Measurements from ENCODE around the gene RNASE12.
"Not testable (repeated sequence)": the region's sequence is repeated elsewhere in the genome, so short reads cannot be mapped to it uniquely, and the experiment has no call there.

Gene RNASE12

GRCh38 chr14:20580242-20580641 is 10.9 kb downstream of the RNASE12 start:
- DNase-seq (ENCODE audit: low spot score) = no peak

DNA sequence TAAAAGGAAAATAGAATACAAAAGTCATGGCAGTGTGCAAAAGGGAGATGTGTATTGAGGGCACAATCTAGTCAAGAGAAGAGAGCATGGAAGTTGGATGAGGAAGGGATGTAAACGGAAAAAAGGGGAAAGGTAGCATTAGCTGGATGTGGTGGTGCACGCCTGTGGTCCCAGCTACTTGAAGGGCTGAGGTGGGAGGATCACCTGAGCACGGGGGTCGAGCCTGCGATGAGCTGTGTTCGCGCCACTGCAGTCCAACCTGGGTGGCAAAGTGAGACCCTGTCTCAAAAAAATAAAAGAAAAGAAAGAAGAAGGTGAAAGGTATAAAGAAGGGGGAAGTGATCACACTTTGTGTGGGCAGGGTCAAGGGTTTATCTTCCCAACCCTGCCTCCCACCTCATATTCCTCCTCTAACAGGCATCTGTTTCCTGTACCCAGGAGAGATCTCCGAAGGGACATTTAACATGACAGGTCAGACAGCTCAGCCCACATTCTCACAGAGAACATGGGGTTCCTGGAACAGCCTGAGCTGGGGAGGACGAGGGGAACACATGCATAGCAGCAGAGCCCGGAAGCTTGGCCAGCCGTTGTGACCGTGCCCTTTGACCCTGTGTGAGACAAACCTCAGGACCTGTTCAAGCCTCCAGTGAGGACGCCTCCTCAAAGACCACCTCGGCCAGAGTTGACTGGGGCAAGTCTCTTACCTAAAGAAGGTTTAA is 12.2 kb downstream of the RNASE12 start:
- DNase-seq (ENCODE audit: low spot score) = no peak

DNA sequence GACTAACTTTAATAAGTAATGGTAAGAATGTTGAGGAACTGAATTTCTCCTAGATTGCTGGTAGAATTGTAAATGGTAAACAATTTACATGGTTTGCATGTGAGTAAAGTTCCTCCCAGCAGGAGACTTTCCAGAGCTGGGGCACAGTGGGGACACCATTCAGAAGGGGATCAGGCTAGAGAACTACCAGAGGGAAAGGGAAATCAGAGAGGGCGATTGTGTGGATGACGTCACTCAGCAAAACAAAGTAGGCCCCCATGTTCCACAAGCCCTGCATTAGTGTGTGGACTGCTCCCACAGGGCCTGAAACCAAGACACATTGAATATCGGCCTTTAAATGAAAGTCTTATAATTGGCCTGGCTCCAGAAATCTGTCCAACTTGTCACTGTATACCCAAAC is 12.9 kb downstream of the RNASE12 start:
- no peak for DNase-seq (ENCODE audit: low spot score)

DNA sequence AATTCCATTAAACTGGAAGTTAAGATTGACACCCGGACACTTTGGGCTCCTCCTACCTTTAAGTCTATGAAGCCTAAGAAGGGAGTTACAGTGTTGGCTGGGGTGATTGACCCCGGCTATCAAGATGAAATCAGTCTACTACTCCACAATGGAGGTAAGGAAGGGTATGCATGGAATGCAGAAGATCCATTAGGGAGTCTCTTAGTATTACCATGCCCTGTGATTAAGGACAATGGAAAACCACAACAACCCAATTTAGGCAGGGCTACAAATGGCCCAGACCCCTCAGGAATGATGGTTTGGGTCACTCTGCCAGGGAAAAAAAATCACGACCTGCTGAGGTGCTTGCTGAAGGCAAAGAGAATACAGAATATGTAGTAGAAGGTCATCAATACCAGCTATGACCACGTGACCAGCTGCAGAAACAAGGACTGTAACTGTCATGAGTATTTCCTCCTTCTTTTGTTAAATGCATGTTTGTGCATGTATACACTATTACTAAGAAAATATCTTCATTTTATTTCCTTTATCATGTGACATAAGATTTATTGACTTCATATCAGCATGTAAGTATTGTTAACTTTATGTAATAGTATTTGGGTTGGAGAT is 18.7 kb downstream of the RNASE12 start:
- DNase-seq (ENCODE audit: low spot score) = not testable (repeated sequence)

DNA sequence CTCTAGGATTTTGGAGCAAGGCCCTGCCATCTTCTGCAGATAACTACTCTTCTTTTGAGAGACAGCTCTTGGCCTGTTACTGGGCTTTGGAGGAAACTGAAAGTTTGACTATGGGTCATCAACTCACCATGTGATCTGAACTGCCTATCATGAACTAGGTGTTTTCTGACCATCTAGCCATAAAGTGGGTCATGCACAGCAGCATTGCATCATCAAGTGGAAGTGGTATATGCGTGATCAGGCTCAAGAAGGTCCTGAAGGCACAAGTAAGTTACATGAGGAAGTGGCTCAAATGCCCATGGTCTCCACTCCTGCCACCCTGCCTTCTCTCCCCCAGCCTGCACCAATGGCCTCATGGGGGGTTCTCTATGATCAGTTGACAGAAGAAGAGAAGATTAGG is 20.5 kb downstream of the RNASE12 start:
- not testable (repeated sequence) for DNase-seq (ENCODE audit: low spot score)

DNA sequence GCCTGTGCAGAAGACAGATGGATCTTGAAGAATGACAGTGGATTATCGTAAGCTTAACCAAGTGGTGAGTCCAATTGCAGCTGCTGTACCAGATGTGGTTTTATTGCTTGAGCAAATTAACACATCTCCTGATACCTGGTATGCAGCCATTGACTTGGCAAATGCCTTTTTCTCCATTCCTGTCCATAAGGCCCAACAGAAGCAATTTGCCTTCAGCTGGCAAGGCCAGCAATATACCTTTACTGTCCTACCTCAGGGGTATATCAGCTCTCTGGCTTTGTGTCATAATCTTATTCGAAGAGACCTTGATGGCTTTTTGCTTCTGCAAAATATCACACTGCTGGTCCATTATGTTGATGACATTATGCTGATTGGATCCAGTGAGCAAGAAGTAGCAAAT is 21.3 kb downstream of the RNASE12 start:
- DNase-seq (ENCODE audit: low spot score) = not testable (repeated sequence)

DNA sequence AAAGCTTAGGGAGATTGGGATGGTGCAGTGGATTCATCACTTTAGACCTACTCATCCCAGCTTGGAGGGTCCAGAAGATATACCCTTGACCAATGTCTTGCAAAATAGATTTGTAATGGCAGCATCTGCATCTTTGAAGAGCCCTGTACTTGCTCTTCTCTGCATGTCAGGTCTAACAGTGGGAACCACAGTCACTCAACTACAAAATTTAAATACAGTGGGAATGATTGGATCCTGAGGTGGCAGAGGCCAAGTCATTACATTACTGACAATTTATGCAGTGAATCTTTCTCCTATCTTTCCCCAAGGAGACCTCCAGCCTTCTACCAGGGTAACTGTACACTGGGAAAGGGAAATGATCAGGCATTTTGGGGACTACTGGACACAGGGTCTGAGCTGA is 22.1 kb downstream of the RNASE12 start:
- no peak for DNase-seq (ENCODE audit: low spot score)

DNA sequence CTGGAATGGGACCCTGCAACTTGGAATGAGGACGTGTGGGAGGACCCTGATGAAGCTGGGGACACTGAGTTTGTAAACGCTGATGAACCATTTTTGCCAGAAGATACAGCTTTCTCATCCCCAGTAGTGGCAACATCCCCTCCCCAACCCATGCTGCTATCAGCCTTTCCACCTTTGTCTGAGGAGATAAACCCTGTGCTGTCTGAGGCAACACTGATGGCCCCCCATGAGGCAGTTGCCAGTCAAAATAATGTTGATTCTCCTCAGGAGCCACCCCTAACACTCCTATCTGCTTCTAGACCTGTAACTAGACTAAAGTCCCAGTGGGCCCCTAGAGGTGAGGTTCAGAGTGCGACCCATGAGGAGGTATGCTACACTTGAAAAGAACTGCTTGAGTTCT is 22.8 kb downstream of the RNASE12 start:
- no peak for DNase-seq (ENCODE audit: low spot score)

DNA sequence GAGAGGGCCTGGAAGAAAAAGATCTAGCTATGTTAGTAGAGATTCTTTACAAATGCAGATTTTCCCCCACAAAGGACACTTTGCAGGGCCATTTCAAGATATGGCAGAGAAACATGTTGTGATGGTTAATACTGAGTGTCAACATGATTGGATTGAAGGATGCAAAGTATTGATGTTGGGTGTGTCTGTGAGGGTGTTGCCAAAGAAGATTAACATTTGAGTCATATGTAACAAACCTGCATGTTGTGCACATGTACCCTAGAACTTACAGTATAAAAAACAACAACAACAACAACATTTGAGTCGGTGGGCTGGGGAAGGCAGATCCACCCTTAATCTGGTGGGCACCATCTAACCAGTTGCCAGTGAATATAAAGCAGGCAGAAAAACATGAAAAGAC is 24.0 kb downstream of the RNASE12 start:
- not testable (repeated sequence) for DNase-seq (ENCODE audit: low spot score)

- no peak for DNase-seq (ENCODE audit: low spot score)
Observed at GRCh38 chr14:20564501-20564997, 26.6 kb downstream of the RNASE12 start.

GRCh38 chr14:20563971-20564370 is 27.2 kb downstream of the RNASE12 start:
- DNase-seq (ENCODE audit: low spot score) = no peak

DNA sequence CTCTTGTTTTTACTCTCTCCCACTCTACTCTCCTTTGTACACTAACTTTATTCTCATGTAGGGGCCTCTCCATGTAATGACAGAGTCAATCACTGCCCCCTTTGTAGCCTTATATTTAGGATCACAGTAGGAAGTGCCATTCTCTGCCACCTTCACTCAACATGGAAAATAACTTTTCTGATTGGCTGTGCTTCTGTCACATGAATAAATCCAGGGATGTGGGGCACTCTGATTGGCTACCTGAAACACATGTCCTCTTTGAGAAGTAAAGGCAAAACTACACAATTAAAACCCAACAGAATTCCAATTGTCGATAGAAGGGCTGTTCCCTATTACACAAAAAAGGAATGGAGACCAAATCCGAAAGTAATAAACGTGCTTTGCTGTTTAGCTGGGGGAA is 30.2 kb downstream of the RNASE12 start, which contains the start of gene RNASE9:
Gene RNASE9 (minus strand): TSS at position 87 of the 400 bp plus-strand sequence.
- DNase-seq (ENCODE audit: low spot score) = no peak

GRCh38 chr14:20559461-20559904 is 31.7 kb downstream of the RNASE12 start:
- no peak for DNase-seq (ENCODE audit: low spot score)

- no peak for DNase-seq (ENCODE audit: low spot score)
Observed at GRCh38 chr14:20557212-20557542, 34.0 kb downstream of the RNASE12 start.

- DNase-seq (ENCODE audit: low spot score) = no peak
Observed at GRCh38 chr14:20556500-20557211, 34.5 kb downstream of the RNASE12 start.

GRCh38 chr14:20555845-20556244 is 35.3 kb downstream of the RNASE12 start:
- DNase-seq (ENCODE audit: low spot score) = no peak

DNA sequence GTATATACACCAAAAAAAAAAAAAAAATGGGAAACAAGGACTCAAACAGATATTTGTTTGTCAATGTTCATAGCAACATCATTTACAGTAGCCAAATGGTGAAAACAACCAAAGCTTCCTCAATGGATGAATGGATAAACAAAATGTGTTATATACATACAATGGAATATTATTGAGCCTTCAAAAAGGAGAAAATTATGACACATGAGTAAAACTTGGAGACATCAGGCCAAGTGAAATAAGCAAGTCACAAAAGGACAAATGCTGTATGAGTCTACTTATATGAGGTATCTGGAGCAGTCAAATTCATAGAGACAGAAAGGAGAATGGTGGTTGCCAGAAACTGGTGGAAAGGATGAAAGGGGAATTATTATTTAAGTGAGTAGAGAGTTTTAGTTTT is 38.2 kb downstream of the RNASE12 start:
- DNase-seq (ENCODE audit: low spot score) = no peak

DNA sequence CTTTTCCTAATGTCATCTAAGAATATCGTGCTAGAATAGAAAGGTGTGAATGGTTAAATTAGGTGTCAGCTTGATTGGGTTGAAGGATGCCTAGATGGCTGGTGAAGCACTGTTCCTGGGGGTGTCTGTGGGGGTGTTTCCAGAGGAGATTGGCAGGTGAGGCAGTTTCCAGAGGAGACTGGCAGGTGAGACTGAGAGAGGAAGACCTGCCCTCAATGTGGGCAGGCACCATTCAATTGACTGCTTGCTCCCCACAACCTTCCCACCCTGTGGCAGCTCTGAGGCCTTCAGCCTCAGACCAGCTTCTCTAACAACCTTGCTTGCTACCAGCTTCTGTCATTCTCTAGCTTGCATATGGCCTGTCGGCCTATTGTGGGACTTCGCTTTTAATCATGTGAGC is 39.6 kb downstream of the RNASE12 start:
- DNase-seq (ENCODE audit: low spot score) = no peak

DNA sequence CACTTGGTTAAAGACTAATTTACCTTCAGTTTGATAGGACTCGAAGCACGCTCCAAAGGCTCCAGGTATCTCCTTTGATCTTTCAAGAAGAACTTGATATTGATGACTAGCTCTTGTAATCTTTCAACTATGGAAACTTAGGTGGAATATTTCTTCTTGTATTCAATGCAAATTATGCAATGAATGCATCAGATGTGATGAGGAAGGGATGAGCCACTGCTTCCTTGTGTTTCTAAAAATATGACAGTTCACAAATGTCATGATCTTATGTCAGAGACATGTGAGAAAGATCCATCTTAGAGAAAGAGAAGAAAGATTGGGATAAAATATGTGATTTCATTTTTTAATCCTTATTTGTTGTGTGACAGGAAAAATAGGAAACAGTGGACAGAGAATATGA is 40.2 kb downstream of the RNASE12 start:
- DNase-seq (ENCODE audit: low spot score) = no peak

DNA sequence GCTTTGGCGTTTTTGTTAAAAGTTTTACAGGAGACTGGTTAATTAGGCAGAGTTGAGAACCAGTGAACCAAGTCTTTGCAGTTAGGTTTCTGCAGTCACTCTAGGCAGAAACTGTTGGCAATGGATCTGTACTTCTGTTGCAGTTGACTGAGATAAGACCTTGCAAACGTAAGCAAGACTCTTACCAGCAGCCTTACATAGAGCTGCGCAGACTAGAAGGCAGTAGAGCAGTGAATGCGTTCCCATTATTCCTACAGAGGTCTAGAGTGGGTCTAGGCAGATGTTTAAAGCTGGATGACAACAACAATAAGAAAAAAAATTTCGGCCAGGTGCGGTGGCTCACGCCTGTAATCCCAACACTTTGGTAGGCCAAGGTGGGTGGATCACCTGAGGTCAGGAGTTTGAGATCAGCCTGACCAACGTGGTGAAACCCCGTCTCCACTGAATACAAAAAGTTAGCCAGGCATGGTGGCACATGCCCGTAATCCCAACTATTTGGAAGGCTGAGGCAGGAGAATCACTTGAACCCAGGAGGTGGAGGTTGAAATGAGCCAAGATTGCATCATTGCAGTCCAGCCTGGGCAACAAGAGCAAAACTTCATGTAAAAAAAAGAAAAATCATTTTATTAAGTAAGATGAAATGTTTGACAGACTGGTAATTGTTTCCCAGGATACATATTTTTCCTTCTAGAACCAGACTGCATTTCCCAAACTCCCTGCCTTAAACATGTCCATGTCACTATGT is 42.6 kb downstream of the RNASE12 start:
- no peak for DNase-seq (ENCODE audit: low spot score)

GRCh38 chr14:20546877-20547276 is 44.3 kb downstream of the RNASE12 start:
- no peak for DNase-seq (ENCODE audit: low spot score)
